ENCODE measurements around the gene U2AF1.
"Not testable (repeated sequence)": the region's sequence is repeated elsewhere in the genome, so short reads cannot be mapped to it uniquely, and the experiment has no call there.

DNA sequence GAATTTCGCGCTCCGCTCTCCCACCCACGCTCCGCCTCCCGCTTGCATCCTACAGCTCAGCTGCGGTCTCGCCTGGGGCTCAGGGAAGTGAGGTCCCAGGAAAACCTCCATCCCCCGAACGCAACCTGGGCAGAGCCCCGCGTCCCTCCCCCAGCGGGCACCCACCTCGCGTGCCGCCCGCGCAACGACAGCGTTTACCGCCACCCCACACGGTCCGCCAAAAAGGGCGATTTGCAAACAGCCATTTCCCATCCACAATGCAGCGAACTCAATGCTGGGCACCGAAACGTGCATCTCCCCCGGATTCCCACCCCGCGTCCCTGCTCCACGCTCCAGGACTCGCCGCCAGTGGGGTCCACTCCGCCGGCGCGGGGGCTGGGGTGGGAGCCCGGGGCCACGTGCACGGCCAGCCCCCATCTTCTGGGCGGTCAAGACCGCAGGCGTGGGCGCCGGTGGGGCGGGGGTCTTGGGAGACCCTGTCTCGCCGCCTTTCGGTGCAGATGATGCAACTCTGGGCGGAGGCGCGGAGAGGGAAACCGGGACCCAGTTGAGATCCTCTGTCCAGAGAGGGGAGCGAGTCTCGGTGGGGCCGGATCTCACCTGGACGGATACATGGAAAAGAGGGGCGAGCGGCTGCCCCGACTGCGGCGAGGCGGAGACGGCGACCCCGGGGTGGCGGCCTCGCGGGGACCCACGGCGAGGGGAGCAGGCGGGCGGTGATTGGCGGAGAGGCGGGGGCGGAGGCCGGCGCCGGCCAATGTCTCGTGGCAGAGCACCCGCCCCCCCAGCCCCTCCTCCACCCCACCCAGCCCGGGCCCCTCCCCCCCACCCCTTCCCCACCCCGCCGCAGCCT is 32.0 kb downstream of the U2AF1 start, which contains the start of gene CBS:
- TF ChIP-seq, protein P1, sequence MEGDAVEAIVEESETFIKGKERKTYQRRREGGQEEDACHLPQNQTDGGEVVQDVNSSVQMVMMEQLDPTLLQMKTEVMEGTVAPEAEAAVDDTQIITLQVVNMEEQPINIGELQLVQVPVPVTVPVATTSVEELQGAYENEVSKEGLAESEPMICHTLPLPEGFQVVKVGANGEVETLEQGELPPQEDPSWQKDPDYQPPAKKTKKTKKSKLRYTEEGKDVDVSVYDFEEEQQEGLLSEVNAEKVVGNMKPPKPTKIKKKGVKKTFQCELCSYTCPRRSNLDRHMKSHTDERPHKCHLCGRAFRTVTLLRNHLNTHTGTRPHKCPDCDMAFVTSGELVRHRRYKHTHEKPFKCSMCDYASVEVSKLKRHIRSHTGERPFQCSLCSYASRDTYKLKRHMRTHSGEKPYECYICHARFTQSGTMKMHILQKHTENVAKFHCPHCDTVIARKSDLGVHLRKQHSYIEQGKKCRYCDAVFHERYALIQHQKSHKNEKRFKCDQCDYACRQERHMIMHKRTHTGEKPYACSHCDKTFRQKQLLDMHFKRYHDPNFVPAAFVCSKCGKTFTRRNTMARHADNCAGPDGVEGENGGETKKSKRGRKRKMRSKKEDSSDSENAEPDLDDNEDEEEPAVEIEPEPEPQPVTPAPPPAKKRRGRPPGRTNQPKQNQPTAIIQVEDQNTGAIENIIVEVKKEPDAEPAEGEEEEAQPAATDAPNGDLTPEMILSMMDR (IDR thresholded peaks at IDR 0.05; ENCODE audit: low read length), result not testable (repeated sequence)
- not testable (repeated sequence) for TF ChIP-seq EZH2 (optimal IDR thresholded peaks at IDR 0.05; ENCODE audit: low read depth, low read length)
